GM19238 (cell line): Measurements from ENCODE around the gene SRRM3.
"Not testable (repeated sequence)": the region's sequence is repeated elsewhere in the genome, so short reads cannot be mapped to it uniquely, and the experiment has no call there.

Experiments
- DNase-seq: peaks from one replicate; pipeline ENCODE4 v3.0.0; 2011; ENCODE audit warnings: low spot score; ENCODE audit not compliant: insufficient read length

SRRM3 gene

GRCh38 chr7:76189276-76189675, 12.4 kb upstream of the SRRM3 start:
- DNase-seq, result no peak

DNA sequence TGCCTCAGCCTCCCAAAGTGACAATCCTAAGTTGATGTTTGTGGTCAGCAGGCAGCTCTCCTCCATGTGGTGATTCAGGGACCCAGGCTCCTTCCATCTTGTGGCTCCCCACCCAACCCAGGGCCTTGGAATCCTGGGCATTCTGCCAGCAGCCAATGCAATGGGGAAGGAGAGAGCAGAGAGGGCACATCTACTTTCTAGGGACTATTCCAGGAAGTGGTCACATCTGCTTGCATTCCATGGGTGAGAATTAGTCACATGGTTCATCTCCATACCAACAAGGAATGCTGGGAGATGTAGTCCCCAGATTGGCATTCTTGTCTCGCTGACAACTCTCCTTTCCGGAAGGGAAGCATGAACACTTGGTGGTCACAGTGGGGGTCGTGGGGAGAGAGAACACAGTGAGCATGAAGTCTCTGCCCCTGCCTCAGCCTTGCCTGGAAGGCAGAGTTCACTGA, 9.9 kb upstream of the SRRM3 start:
- no peak for DNase-seq

DNA sequence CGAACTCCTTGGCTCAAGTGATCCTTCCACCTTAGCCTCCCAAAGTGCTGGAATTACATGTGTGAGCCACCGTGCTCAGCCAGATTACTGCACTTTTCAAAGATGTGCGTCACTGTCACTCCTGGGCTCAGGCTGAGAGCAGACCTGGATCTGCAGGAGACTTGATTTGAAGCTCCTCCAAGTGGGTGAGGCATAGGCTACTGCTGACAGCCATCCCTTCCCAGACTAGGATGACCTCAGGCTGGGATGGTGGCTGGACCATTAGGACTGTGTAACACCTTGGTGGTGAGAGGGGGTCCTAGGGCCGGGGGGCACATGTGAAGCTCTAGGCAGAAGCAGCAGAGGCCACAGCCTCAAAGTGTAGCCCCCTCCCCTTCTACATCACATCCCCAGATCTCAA, 8.2 kb upstream of the SRRM3 start:
- no peak for DNase-seq

GRCh38 chr7:76193883-76194282, 7.8 kb upstream of the SRRM3 start:
- no peak for DNase-seq

GRCh38 chr7:76196786-76197185, 4.9 kb upstream of the SRRM3 start:
- no peak for DNase-seq

- DNase-seq, result no peak
These were observed 3.5 kb upstream of the SRRM3 start for GRCh38 chr7:76198202-76198601.

DNA sequence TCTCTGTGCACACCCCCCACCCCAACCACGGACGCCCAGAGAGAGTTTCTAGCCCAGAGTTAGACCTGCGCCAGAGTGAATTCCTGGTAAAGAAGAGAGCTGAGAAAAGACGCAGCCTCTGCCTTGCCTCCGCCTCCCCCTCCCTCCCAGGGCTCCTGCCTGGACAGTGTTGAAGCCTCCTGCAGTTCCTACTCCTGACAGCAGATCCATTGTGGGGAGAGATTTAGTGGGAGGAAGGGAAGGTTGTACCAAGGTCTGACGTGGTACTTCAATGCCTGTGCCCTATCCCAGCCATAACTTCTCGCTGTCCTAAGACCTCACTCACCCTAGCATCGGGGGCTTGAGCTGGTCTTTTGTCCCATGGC, 952 bp downstream of the SRRM3 start:
- DNase-seq, result no peak

GRCh38 chr7:76204147-76204546, 2.5 kb downstream of the SRRM3 start:
- DNase-seq, result no peak

DNA sequence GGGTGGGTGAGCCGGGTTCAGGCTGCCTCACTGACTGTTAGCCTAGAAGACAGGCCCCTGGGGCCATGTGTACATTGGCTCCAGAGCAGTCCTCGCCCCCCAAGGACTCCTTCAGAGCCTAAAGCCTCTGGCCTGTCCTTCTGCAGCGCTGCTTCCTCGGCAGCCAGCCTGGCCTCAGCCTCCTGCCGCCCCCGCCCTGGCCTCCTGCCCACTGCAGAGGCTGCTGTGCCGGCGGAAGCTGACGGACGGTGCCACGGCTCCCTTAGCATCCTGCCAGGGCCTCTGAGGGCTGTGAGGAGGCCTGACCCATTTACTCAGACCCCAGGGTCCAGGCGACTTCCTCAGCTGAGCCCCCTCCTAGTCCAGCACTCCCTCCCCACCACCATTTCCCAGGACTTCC, 4.9 kb downstream of the SRRM3 start:
- DNase-seq, result no peak

DNA sequence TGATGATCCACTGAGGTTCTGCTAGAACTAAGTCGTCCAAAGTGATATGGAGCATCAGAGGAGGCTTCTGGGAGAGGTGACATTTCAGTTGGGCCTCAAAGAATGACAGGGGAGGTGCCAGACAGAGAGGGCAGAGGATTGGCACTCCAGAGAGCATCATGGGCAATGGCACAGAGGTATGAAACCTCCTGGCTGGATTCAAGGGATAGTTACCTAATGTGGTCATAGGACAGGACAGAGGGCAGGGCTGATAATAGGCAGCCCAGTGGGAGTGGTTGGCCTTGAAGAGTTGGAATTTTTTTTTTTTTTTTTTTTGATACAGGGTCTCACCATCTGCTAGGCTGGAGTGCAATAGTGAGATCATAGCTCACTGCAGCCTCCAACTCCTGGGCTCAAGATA, 7.6 kb downstream of the SRRM3 start:
- no peak for DNase-seq

GRCh38 chr7:76211216-76211615, 9.5 kb downstream of the SRRM3 start:
- DNase-seq, result no peak

GRCh38 chr7:76215349-76215748, 13.7 kb downstream of the SRRM3 start:
- not testable (repeated sequence) for DNase-seq

GRCh38 chr7:76216381-76217082, 14.8 kb downstream of the SRRM3 start:
- no peak for DNase-seq

DNA sequence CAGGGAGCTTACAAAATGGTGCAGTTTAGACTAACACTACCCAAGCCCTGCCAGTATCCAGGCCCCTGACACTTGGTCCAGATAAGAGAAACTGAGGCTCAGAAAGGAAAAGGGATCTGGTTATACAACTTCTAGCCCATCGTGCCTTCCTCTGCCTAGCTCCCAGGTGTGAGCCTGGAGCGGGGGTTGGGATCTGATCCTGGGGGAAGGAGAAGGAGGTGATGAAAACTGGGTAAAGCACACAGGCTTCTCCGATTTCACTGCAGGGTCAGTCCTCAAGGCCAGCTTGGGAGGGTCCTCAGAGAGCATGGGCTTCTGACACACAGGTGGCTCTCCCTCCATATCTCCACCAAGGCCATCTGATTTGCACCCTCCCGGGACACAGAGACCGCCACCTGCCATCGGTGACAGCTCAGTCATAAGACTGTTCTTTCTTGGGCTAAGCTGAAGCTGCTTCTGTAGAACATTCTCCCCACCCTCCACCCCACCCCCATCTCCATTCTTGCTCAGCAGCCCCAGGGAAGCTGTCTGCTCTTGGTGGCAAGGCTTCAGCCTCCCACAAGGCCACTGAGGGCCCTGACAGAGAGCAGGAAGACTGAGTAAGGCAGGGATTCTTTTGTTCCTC, 16.4 kb downstream of the SRRM3 start:
- DNase-seq, result no peak

- no peak for DNase-seq
These were observed 18.7 kb downstream of the SRRM3 start for GRCh38 chr7:76220185-76221057.

- DNase-seq, result no peak
These were observed 20.6 kb downstream of the SRRM3 start for GRCh38 chr7:76222333-76222732.

DNA sequence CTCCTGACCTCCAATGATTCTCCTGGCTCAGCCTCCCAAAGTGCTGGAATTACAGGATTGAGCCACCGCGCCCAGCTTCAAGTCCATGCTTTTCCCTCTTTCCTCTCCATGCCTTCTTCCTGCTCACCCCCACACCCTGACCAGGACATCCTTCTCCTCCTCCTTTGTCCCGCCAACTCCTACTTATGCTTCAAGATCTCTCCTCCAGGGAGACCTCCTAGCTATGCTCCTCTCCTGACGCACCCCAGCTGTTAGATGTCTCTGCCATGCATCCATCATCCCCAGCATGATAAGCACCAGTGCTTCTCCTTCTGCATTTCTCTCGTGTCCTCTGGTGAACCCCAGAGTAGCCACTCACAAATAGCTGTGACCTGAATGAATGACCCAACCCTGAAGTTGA, 21.1 kb downstream of the SRRM3 start:
- DNase-seq, result no peak

GRCh38 chr7:76223286-76223972, 21.7 kb downstream of the SRRM3 start:
- DNase-seq, result no peak

DNA sequence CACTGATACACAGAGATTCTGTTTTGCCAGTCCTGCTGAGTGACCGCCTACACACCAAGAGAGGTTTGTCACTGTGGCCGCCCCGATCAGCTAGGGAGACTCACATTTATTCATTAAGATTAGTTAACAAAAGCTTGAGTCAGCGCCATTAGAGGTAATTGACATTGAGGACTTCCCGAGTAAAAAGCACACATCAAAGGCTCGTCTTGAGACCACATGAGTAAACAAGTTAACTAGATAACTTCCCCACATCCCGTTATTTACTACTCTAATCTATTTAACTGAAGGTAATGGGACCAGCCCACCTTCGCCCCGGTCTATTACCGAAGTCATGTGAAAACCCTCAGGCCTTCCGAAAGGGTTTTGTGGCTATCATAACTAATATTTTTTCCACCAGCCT, 23.0 kb downstream of the SRRM3 start:
- DNase-seq, result no peak

DNA sequence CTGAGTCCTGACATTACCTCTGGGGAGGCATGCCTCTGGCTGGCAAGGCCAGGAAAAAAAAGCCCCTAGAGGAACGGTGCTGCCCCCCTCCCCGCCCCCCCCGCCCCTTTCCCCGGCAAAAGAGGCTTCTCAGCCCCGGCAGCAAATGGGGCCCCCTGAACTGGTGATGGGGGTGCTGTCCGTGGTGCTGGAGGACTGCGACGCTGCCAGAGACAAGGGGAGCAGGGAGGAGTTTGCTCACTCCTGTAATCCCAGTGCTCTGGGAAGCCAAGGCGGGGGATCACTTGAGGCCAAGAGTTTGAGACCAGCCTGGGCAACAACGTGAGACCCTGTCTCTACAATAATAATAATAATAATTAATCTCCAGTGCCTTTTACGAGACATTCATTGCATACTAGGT, 23.7 kb downstream of the SRRM3 start:
- DNase-seq, result no peak

DNA sequence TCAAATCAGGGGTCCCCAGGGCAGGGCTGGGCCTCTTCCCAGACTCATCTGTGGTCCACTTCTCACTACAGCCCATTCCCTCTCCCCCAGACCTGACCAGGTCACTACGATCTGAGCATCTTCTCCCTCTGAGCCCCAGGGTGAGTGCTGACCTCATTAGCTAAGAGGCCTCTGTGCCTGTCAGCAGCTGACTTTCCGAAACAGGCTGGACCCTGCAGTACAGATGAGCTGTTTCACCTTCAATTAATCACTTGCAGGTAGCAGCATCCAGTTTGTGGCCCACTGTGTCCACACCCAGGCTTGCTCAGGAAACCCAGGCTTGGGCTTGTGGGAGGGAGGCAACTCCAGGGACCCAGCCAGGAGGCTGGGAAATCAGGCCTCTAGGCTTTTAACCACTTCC, 24.3 kb downstream of the SRRM3 start:
- DNase-seq, result no peak
